HUDEP-2 (cell line): ENCODE measurements around the gene ATP5F1E.
"Not testable (repeated sequence)": the region's sequence is repeated elsewhere in the genome, so short reads cannot be mapped to it uniquely, and the experiment has no call there.

Experiments used
- DNase-seq, 76 experiments: peaks; one replicate each; lab custom pipeline; 2025; ENCODE audit not compliant: unreplicated experiment in 76 of 76; lab: John Stamatoyannopoulos, UW

ATP5F1E gene

GRCh38 chr20:58993332-58994248, 38.5 kb downstream of the ATP5F1E start:
- no peak for DNase-seq

DNA sequence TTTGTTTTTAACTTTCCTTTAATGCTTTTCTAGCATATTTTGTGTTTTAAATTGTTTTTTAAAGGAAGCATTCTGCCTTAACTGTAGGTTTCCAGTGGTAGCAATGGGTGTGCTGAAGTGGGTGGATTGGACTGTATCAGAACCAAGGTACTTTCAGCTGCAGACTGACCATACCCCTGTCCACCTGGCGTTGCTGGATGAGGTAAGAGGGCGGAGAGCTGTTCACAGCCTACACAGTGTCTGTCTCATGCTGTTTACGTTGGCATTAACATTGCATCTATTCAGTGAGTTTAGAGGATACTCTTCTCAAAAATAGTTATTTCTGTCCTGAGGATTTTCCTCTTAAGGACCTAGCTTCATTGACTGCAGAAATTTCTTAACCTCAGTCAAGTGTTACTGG, 39.2 kb downstream of the ATP5F1E start:
- DNase-seq = no peak

- DNase-seq = no peak
These were observed 40.4 kb downstream of the ATP5F1E start for GRCh38 chr20:58991715-58992114.

DNA sequence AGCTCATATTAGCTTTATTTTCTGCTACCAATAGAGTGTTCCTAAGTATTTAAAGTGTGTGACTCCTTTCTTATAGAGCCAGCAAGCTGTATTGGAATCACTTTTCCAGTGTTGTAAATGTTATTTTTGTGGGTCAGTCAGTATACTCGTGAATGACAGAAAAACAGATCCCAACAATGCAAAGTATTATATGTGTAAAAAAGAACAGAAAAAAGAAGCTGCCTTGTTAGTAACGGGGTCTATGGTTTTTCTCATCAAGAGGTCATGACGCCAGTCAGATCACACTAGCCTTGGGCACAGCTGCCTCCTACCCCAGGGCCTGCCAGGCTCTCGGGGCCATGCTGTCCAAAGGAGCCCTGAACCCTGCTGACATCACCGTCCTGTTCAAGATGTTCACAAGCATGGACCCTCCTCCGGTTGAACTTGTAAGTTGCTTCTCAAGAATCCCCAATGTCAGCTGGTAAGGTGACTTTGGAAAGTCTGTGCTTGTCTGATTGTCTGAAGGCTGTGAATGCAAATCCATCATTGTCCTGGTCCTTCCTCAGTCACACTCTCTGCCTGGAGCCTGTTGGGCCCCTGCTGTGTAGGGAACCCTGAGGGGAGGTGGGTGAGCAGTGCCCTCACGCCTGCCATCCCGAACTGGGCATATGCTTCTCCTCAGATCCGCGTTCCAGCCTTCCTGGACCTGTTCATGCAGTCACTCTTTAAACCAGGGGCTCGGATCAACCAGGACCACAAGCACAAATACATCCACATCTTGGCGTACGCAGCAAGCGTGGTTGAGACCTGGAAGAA, 41.3 kb downstream of the ATP5F1E start:
- no peak for DNase-seq

DNA sequence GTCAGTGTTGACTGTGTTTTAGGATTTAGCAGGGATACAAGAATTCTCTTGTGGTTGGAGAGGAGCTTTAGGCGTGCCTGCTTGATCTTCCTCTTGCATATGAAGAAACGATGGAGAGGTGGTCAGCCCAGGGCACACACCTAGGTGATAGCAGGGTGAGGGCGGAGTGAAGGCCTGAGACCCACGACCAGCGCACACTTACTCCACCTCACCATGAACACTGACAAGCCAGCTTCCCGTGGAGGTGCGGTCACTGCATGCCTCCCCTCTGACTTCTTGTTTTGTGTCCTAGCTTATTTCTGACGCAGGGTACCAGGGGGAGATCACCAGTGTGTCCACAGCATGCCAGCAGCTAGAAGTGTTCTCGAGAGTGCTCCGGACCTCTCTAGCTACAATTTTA, 42.9 kb downstream of the ATP5F1E start:
- DNase-seq = no peak

- DNase-seq = no peak
These were observed 43.6 kb downstream of the ATP5F1E start for GRCh38 chr20:58988565-58988882.

DNA sequence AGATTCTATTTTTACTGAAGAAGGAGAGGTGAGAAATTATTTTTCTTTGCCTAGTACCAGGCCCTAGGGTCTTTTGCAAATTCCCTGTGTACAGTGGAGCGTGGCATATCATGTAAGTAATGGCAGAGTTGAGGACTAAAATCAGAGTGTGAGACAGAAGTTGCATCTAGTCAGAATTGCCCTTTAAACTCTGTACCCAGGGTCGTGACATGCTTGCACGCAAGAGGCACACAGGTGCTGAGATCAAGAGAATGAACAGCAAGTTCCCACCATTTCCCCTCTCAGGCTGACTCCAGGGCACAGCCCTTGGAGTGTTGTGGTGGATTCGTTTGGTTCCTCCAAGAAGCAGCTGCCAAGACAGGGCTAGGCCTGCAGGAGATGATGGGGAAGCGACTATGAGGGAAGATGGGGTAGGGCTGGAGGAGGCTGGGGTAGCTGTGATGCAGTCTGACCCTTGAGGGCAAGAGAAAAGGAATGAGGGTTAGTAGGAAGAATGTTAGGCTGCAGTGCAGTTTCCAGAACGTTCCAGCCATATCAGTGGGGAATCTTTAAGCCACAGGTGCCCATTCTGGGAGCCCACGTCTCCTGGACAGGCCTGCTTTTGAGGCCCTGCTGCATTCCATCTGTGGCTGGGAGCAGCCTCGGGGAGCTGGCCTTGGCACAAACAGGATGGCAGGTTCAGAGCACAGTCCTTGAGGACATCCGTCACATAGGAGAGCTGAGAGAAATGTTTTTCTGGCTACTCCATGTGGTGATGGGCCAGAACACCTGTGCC, 44.2 kb downstream of the ATP5F1E start:
- DNase-seq = no peak

DNA sequence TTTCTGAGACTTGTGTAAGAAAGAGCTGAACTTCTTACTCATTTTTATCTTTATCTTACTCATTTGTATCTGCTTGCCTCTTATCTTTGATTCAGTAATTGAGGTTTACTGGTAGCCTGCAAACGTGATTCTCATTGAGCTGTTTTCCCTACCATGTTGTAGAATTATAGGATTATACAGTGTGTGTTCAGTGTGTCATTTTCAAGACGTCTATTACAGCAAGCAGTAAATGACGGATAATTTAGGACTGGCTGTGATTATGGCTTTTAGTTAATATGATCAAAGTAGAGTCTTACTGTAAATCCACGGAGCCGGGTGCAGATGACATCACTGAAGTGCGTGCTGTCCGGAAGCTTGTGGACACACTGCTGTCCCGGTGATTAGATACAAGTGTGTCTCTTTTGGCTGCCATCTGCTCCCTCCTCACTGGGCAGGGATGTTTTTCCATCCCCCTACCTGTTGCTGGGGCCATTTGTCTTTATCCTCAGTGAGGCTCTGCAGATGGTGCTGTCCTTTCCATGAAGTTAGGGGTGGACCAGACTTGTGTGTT, 45.1 kb downstream of the ATP5F1E start:
- no peak for DNase-seq

GRCh38 chr20:58986286-58986967, 45.7 kb downstream of the ATP5F1E start:
- no peak for DNase-seq

GRCh38 chr20:58985656-58986055, 46.5 kb downstream of the ATP5F1E start:
- no peak for DNase-seq

GRCh38 chr20:58984691-58985090, 47.4 kb downstream of the ATP5F1E start:
- DNase-seq = no peak

- not testable (repeated sequence) for DNase-seq
These were observed 49.0 kb downstream of the ATP5F1E start for GRCh38 chr20:58983115-58983468.

GRCh38 chr20:58982406-58983114, 49.6 kb downstream of the ATP5F1E start:
- peak in 57 of 76 experiments; percentile 9 to 77 (median 44) for DNase-seq

DNA sequence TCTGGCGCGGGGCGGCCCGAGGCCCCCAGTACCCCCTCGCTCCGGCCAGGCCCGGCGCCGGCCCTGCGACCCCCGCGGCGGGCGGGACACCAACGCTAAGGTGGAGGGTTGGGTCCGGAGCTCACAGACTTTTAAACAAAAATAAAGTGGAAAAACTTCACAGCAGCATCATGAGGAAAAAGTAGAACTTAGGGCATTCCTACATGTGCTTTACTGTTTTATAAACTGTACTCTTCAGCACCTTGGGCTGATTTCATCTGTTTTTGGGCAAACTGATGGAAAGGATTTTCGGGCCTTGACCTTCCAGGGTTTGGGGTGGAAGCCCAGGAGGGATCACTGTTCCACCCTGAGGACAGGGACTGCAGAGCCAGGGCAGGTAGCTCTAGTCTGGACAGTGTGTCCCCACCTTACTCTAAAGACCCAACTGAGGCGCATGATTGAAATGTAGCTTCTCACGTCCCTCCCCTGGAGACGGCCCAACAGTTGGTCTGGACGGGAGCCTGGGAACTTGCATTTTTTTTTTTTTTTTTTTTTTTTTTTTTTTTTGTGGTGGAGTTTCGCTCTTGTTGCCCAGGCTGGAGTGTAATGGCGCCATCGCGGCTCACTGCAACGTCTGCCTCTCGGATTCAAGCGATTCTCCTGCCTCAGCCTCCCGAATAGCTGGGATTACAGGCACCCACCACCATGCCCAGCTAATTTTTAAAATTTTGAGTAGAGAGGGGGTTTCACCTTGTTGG, 50.3 kb downstream of the ATP5F1E start:
- peak in 17 of 76 experiments; percentile 6 to 32 (median 15) for DNase-seq

DNA sequence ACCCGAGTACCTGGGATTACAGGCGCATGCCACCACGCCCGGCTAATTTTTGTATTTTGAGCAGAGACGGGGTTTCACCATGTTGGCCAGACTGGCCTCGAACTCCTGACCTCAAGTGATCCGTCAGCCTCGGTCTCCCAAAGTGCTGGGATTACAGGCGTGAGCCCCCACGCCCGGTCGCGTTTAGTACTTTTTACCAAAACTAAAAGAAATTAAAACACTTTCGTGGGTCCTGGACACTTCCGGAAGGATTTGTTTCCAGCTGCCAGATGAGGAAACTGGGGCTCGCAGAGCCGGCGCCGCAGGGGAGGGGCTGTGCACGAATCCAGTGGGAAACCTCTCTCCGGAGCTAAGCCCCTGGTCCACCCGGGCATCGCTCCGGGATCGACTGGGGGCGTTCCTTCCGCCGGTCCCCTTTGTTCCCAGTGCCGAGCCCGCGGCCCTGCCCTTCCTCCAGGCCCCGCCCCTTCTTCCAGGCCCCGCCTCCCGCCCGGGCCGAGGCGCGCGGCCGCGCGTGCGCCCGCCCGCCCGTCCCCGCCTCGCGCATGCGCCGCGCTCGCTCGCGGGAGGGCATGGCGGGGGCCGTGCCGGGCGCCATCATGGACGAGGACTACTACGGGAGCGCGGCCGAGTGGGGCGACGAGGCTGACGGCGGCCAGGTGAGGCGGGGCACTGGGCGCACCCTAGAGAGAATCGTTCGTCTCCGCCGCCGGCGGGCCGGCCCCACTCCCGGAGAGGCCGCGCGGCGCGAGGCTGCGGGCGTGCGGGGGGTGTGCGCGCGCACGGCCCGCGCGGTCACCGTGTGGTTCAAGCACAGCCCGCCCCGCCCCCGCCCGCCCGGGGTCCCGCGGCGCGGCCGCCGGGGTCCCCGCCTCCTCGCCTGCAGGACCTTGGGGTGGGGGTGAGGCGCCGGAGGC, 51.2 kb downstream of the ATP5F1E start, which contains the start of gene NELFCD:
TSS of gene NELFCD (plus strand) at position 546 of the 917 bp plus-strand sequence. CDS start at position 600, 54 bp downstream.
- peak in 72 of 76 experiments; percentile 29 to 90 (median 76) for DNase-seq

DNA sequence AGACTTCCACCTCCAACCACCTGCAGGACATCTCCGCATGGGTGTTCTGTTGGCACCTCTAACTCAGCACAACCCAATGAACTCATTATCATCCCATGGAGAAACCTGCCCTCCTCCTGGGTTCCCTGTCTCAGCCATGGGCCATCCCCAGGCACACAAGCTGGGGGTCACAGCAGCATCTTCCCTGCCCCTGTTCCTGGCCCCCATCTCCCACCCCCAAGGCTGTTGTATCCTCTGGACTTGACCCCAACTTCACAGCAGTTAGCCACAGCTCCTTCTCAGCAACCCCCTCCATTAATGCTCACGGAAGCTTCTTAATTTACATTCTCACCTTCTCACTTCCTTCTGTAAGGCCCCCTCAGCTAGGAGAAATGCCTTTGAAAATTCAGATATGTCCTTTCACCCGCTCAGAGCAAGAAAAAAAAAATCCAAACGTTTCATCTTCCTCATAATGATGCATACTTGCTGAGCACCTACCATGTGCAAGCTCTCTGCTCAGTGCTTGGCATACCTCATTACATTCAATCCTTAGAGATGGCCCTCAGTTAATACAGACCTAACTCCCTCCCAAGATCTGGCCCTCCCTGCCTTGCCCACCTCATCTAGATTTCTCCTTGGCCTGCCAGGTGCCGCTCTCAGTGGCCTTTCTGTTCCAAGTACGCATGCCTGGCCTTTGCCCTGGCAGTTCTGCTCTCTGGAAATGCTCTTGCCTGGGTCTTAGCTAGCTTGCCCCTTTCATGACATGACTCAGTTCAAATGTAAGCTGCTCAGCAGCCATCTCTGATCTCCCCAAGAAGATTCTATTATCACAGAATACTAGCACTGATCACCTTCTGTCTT, 53.6 kb downstream of the ATP5F1E start:
- DNase-seq = no peak
